ENCODE measurements around the gene ZIC4. TPM values are rescaled to one million over a fixed set of nuclear protein-coding genes. Genes with fewer than 3 reads are reported as not detected.

Gene ZIC4
- total and polyA plus RNA-seq, 3 experiments from 2014 or later, result not detected

GRCh38 chr3:147387291-147387884 is 19.0 kb downstream of the ZIC4 start:
- Mint-ChIP-seq H3K9me3 (peaks cover 0 to 37% (median 29%) of the 10 kb centered on the region in 5 donors), H3K27ac (no peak overlapping the region), H3K27me3 (peaks cover 72 to 89% of the 10 kb centered on the region in 2 donors), H3K4me3 (no peak overlapping the region), H3K36me3 (no peaks in the 10 kb centered on the region), H3K4me1 (no peaks in the 10 kb centered on the region)
- H3K27me3 ChIP-seq (ENCODE audit: insufficient read depth, low read length, poor library complexity, severe bottlenecking), result peaks cover 12% of the 10 kb centered on the region
- H3K9me3 ChIP-seq (ENCODE audit: low read length), result no peaks in the 10 kb centered on the region
- POLR2A ChIA-PET, result no interaction called here
- CTCF ChIA-PET, result no interaction called here
- no peak for DNase-seq
- no peak overlapping the region for H3K27ac ChIP-seq (ENCODE audit: low read depth, low read length)
- H3K4me3 ChIP-seq (ENCODE audit: low read length), result no peak overlapping the region
- H3K36me3 ChIP-seq (ENCODE audit: insufficient read depth, low read length), result no peaks in the 10 kb centered on the region
- no peaks in the 10 kb centered on the region for H3K4me1 ChIP-seq (ENCODE audit: insufficient read depth, low read length)

- peaks cover 18% of the 10 kb centered on the region for H3K27me3 ChIP-seq (ENCODE audit: insufficient read depth, low read length, poor library complexity, severe bottlenecking)
- no peaks in the 10 kb centered on the region for H3K36me3 Mint-ChIP-seq
- H3K27ac ChIP-seq (ENCODE audit: low read depth, low read length), result no peak overlapping the region
- no peaks in the 10 kb centered on the region for H3K36me3 ChIP-seq (ENCODE audit: insufficient read depth, low read length)
- H3K9me3 ChIP-seq (ENCODE audit: low read length), result no peaks in the 10 kb centered on the region
- no peak overlapping the region for H3K27ac Mint-ChIP-seq
- H3K27me3 Mint-ChIP-seq, result peaks cover 70 to 92% of the 10 kb centered on the region in 2 donors
- H3K4me1 Mint-ChIP-seq, result no peaks in the 10 kb centered on the region
- H3K4me3 Mint-ChIP-seq, result no peak overlapping the region
- ChIA-PET CTCF (no interaction called here), POLR2A (no interaction called here)
- no peak for DNase-seq
- H3K4me3 ChIP-seq (ENCODE audit: low read length), result no peak overlapping the region
- H3K4me1 ChIP-seq (ENCODE audit: insufficient read depth, low read length), result no peaks in the 10 kb centered on the region
- peaks cover 0 to 39% (median 31%) of the 10 kb centered on the region in 5 donors for H3K9me3 Mint-ChIP-seq
Measured at GRCh38 chr3:147385059-147386012, 21.0 kb downstream of the ZIC4 start.

- Histone ChIP-seq H3K27ac (ENCODE audit: low read depth, low read length) (no peak overlapping the region), H3K9me3 (ENCODE audit: low read length) (no peaks in the 10 kb centered on the region), H3K36me3 (ENCODE audit: insufficient read depth, low read length) (no peaks in the 10 kb centered on the region), H3K27me3 (ENCODE audit: insufficient read depth, low read length, poor library complexity, severe bottlenecking) (peaks cover 18% of the 10 kb centered on the region), H3K4me1 (ENCODE audit: insufficient read depth, low read length) (no peaks in the 10 kb centered on the region), H3K4me3 (ENCODE audit: low read length) (no peak overlapping the region)
- Mint-ChIP-seq H3K27me3 (peaks cover 68 to 91% of the 10 kb centered on the region in 2 donors), H3K9me3 (peaks cover 0 to 34% (median 28%) of the 10 kb centered on the region in 5 donors), H3K27ac (no peak overlapping the region), H3K36me3 (no peaks in the 10 kb centered on the region), H3K4me3 (no peak overlapping the region), H3K4me1 (no peaks in the 10 kb centered on the region)
- ChIA-PET POLR2A (no interaction called here), CTCF (no interaction called here)
- DNase-seq, result no peak
Measured at GRCh38 chr3:147384210-147385058, 21.9 kb downstream of the ZIC4 start.

GRCh38 chr3:147383617-147384016 is 22.7 kb downstream of the ZIC4 start:
- POLR2A ChIA-PET, result no interaction called here
- H3K4me3 Mint-ChIP-seq, result no peak overlapping the region
- no peak for DNase-seq
- CTCF ChIA-PET, result no interaction called here
- H3K4me1 Mint-ChIP-seq, result no peaks in the 10 kb centered on the region
- H3K27me3 ChIP-seq (ENCODE audit: insufficient read depth, low read length, poor library complexity, severe bottlenecking), result peaks cover 10% of the 10 kb centered on the region
- H3K36me3 Mint-ChIP-seq, result no peaks in the 10 kb centered on the region
- no peaks in the 10 kb centered on the region for H3K9me3 ChIP-seq (ENCODE audit: low read length)
- H3K27ac ChIP-seq (ENCODE audit: low read depth, low read length), result no peak overlapping the region
- no peak overlapping the region for H3K27ac Mint-ChIP-seq
- peaks cover 65 to 91% of the 10 kb centered on the region in 2 donors for H3K27me3 Mint-ChIP-seq
- H3K36me3 ChIP-seq (ENCODE audit: insufficient read depth, low read length), result no peaks in the 10 kb centered on the region
- no peak overlapping the region for H3K4me3 ChIP-seq (ENCODE audit: low read length)
- H3K4me1 ChIP-seq (ENCODE audit: insufficient read depth, low read length), result no peaks in the 10 kb centered on the region
- peaks cover 0 to 31% (median 25%) of the 10 kb centered on the region in 5 donors for H3K9me3 Mint-ChIP-seq

GRCh38 chr3:147381596-147381995 is 24.7 kb downstream of the ZIC4 start:
- Histone ChIP-seq H3K36me3 (ENCODE audit: insufficient read depth, low read length) (no peaks in the 10 kb centered on the region), H3K4me3 (ENCODE audit: low read length) (no peak overlapping the region), H3K9me3 (ENCODE audit: low read length) (no peaks in the 10 kb centered on the region), H3K4me1 (ENCODE audit: insufficient read depth, low read length) (no peaks in the 10 kb centered on the region), H3K27ac (ENCODE audit: low read depth, low read length) (no peak overlapping the region), H3K27me3 (ENCODE audit: insufficient read depth, low read length, poor library complexity, severe bottlenecking) (peaks cover 6% of the 10 kb centered on the region)
- no peaks in the 10 kb centered on the region for H3K36me3 Mint-ChIP-seq
- H3K4me1 Mint-ChIP-seq, result no peaks in the 10 kb centered on the region
- H3K27ac Mint-ChIP-seq, result no peak overlapping the region
- ChIA-PET POLR2A (no interaction called here), CTCF (no interaction called here)
- peaks cover 64 to 91% of the 10 kb centered on the region in 2 donors for H3K27me3 Mint-ChIP-seq
- H3K9me3 Mint-ChIP-seq, result peaks cover 0 to 33% (median 25%) of the 10 kb centered on the region in 5 donors
- DNase-seq, result no peak
- H3K4me3 Mint-ChIP-seq, result no peak overlapping the region

- no peaks in the 10 kb centered on the region for H3K36me3 ChIP-seq (ENCODE audit: insufficient read depth, low read length)
- H3K27me3 ChIP-seq (ENCODE audit: insufficient read depth, low read length, poor library complexity, severe bottlenecking), result peaks cover 6% of the 10 kb centered on the region
- H3K27me3 Mint-ChIP-seq, result peaks cover 60 to 89% of the 10 kb centered on the region in 2 donors
- H3K9me3 Mint-ChIP-seq, result peaks cover 0 to 33% (median 19%) of the 10 kb centered on the region in 5 donors
- ChIA-PET POLR2A (no interaction called here), CTCF (no interaction called here)
- H3K4me1 ChIP-seq (ENCODE audit: insufficient read depth, low read length), result no peaks in the 10 kb centered on the region
- H3K4me1 Mint-ChIP-seq, result no peaks in the 10 kb centered on the region
- DNase-seq, result no peak
- no peaks in the 10 kb centered on the region for H3K9me3 ChIP-seq (ENCODE audit: low read length)
- no peak overlapping the region for H3K27ac ChIP-seq (ENCODE audit: low read depth, low read length)
- no peak overlapping the region for H3K4me3 Mint-ChIP-seq
- H3K36me3 Mint-ChIP-seq, result no peaks in the 10 kb centered on the region
- H3K27ac Mint-ChIP-seq, result no peak overlapping the region
- H3K4me3 ChIP-seq (ENCODE audit: low read length), result no peak overlapping the region
Measured at GRCh38 chr3:147380977-147381376, 25.4 kb downstream of the ZIC4 start.

- CTCF ChIA-PET, result no interaction called here
Measured at GRCh38 chr3:147380387-147380951, 25.9 kb downstream of the ZIC4 start.

More at GRCh38 chr3:147380387-147380951, 25.9 kb downstream of the ZIC4 start:
- no peak overlapping the region for H3K27ac Mint-ChIP-seq
- H3K27ac ChIP-seq (ENCODE audit: low read depth, low read length), result no peak overlapping the region
- H3K4me3 ChIP-seq (ENCODE audit: low read length), result no peak overlapping the region
- no peaks in the 10 kb centered on the region for H3K36me3 Mint-ChIP-seq
- H3K4me1 ChIP-seq (ENCODE audit: insufficient read depth, low read length), result no peaks in the 10 kb centered on the region
- POLR2A ChIA-PET, result no interaction called here
- DNase-seq, result no peak
- H3K27me3 ChIP-seq (ENCODE audit: insufficient read depth, low read length, poor library complexity, severe bottlenecking), result peaks cover 6% of the 10 kb centered on the region
- H3K27me3 Mint-ChIP-seq, result peaks cover 56 to 86% of the 10 kb centered on the region in 2 donors
- no peaks in the 10 kb centered on the region for H3K9me3 ChIP-seq (ENCODE audit: low read length)
- H3K4me3 Mint-ChIP-seq, result no peak overlapping the region
- H3K36me3 ChIP-seq (ENCODE audit: insufficient read depth, low read length), result no peaks in the 10 kb centered on the region
- no peaks in the 10 kb centered on the region for H3K4me1 Mint-ChIP-seq
- peaks cover 0 to 29% (median 19%) of the 10 kb centered on the region in 5 donors for H3K9me3 Mint-ChIP-seq
